GM21619 (cell line): ENCODE data around the gene NR5A2.

Experiments used
- ATAC-seq: cut with Tn5 transposase; IDR thresholded peaks from one replicate; pipeline ENCODE4 v1.9.1; 2021; ENCODE audit not compliant: unreplicated experiment

NR5A2 gene

DNA sequence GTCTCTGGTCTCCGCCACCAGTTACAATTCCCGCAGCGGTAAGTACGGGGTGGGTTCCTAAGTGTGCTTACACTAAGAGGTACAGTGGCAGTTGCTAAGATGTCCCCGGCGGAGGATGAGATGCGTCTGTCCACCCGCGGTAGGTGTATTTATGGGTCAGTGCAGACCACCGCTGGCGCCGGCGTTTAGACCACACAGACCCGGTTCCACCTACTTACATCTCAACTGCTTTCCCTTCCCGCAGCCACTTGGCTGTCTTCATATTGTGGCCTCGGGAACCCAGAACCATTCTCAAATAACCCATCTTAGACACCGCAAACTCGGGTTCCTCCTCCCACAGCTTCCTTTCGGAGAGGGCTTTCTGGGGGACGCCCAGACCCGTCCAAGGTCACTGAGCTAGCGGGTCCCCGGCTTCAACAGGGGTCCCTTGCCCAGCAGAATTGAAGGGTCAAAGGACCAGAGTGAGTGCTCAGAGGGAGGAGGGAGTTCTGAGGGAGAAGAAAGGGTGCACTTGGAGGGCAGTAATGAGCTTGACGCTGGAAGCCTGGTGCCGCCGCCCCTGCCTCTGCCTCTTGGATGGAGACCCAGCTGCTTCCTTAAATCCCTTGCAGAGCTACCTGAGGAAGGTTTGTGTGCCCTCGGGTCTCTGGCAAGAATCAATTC is 8.6 kb downstream of the NR5A2 start:
- ATAC-seq, result no peak

DNA sequence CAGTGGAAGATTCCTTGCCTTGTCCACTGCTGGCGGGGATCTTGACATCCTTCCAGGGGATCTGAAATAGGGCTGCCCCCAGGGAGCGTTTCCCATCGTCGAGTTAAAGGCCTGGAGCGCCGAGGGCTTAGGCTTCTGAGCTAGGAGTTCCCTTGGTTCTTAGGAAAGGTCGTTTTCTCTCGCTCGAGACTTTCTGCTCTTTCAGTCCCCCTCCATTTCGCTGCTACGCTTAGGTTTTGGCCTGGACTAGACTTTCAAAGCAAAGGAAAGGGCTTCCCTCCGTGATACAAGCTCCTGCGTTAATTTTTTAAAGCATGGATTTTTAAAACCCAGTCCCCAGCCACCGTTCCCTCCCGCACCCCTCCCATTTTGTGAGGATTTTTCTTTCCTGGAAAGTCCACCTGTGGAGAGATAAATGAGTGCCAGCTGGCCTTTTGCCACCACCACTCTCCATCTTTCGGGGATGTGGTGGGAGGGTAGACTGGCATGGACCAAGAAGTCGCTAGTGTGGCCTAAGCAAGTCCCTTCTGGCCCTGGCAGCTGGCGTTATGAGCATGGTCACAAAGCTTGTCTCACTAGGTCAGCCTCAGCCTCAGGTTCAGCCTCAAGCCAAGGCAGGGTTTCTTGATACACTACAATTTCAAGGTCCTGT is 9.2 kb downstream of the NR5A2 start:
- ATAC-seq, result no peak

DNA sequence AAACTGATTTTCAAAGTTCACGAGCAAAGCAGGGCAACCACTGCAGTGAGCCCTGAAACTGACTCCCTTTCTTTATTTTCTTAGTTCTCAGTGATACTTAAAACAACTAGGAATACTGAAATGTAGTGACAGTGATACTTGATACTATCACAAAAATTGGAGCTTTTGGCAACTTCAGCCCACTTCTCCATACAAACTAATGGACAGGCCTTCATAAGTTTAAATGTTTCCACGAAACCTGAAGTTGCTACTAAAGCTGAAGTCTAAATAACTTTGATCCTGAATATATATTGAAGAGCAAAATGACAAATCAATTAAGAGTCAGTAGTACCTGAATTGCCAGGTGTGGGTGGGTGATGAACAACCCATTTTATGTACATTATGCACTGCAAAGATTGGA is 10.0 kb downstream of the NR5A2 start:
- ATAC-seq, result no peak

DNA sequence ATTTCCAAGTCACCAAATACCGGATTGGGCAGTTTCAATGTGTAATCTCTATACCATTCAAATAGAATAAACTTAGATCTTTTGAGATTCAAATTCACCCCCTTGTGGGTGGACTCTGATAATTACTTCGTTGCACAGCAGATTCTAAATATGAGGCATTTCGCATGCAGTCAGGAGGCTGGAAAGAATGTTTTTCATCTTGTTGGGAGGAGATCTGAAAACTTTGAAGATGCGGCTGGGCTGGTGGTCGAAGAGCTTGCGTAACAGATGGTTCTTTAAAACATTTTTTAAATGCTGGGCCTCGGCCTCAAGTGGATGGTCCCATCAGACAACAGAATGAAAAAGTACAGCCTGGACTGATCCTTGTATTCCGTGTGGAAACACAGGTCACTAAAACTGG is 10.4 kb downstream of the NR5A2 start:
- ATAC-seq, result no peak

DNA sequence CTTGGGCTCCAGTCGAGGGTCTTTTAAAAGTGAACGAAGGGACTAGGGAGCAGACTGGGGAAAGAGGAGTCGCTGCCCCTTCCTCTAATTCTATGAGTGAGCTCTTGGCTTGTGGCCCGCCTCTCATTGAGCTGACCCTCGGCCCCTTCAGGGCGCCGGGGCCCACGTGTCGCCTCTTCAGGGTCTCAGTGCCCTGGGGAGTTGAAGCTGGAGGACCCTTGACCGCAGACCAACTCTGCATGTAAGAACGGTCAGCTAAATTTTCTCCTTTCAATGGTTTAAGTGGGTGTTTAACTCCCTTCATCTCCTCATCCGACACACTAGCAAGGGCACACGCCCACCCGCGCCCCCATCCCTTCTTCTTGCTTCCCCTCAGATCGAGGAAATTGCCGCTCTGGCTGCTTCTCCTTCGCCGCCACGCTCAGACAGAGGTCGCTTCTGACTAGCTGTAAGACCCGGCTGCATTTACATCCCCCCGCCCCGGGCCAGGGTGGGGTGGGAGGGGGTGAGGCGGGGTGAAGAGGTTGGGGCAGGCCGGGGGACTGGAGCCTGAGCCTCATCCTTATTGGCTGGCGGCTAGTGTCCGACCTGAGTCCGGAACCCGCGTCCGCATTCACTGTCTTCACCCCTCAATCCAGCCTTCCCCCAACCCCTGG is 10.9 kb downstream of the NR5A2 start:
- ATAC-seq, result no peak

DNA sequence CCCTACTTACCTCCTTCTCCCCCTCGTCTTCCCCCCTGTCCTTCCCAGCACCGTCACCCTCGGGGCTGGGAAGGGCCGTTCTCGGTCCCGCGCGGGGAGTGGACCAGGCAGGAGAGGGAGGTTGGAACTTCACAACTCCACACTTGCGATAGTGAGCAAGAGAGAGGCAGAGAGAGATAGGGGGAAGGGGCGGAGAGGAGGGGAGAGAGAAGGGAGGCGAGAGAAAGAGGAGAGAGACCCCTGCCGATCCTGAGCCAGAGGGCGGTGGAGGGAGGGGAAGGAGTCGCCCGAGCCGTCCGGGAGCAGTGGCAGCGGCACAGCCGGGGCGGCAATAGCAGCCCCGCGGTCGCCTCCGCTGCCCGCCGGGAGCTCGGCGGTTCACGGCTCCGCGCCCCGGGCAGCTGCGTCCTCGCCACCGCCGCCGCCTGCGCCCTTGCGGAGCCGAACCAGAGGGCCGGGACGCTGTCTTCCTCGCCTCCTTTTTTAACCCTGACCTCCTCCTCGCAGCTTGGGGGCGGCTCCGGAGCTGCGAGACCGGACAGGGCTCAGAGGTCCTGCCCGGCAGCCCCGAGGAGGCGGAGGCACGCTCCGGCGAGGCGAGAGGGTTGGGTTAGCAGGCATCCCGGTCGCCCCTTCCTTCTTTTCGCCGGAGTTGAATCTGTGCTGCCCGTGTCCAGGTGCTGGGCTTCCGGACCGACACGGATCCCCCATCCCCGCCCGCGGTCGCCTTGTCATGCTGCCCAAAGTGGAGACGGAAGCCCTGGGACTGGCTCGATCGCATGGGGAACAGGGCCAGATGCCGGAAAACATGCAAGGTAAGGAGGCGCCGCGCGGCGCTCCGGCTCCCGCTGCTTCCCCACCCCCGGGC is 11.7 kb downstream of the NR5A2 start:
- ATAC-seq, result no peak

DNA sequence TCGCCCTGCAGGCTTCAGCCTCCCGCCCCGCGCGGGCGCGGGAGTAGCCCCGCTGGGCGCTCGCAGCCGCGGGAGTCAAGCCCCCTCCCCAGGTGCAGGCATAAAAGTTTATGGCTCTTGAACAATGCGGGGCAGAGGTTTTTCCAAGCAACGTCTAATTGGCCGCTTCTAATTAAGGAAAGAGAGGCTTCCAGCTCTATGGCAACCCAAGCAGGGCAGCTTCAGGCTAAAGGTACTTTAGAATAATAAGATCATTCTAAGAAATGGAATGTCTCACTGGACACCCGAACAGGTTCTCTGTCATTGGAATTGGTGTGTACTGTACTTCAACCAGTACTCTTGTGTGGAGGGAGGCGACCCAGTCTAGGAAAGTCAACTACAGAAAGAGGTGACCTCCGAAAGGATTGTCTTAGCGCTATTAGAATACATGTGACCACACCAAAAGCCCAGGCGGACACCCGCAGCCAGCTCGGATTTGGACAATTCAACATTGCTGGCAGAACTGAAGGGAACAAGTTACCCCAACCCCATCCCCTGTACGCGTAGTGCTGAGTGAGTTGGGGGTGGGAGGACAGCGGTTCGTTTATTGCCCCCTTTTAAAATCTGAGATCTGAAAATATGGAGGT is 12.5 kb downstream of the NR5A2 start:
- ATAC-seq, result no peak

DNA sequence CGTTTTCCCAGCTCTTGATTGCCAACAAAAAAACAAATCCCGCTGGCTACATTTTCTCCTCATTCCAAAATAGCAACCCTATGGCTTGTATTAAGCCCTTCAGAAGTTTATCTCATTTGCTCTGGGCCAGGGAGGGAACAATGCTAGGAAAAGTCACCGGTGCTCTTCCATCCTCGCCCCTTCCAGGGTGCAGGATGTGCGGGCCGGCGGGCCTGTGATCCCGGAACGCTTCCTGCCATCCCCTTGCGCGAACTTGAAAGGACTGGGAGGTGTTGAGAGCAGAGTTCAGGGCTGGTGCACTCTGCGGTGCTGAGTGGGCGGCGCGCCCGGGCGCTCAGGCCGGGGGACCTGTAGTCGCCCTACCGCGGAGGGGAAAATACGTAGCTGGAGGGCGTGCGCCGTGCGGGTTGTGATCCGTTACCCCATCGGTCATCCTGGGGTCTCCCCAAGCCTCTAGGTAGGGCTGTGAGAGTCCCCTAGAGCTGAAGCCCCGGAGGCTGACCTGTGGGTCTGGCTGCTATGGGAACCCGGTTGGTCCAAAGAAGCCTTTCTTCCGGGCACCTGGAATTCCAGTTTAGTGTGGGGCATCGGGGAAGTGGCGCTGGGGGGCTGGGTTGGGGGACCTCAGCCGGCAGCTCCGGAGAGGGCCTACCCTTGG is 13.1 kb downstream of the NR5A2 start:
- no peak for ATAC-seq

DNA sequence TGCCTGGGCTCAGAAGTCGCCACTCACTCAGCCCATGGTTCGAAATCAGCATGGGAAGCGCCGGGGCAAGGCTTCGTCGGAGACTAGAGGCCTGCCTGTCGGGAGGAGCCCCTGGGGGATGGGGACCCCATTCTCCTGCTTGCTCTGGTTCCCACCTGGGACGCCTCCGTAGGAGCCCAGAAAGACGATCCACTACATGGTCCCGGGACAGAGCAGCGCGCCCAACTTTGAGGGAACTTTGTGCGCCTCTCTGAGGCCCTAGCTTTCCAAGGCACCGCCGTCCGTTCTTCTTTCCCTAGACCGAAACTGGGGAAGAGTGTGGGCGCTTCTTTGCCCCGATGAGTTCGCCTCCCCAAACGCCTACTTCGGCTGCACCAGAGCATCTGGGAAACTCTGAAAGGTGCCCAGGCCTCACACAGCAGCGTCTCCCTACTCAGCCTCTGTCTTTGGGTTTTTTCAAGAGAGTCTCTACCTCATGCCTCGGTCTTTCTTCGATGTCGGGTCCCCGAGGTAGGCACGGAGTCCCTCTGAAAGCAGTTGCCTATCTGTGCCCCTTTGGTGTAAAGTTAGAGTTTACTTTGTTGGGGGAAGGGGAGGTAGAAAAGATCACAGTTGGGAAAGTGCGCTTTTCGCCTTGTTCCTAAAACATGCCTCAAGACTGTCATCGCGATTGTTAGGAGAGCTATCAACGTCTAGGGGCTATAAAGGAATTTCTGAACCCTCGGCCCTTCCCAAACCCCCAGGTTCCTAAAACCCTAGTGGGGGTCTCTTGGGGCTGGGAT is 14.0 kb downstream of the NR5A2 start:
- no peak for ATAC-seq

DNA sequence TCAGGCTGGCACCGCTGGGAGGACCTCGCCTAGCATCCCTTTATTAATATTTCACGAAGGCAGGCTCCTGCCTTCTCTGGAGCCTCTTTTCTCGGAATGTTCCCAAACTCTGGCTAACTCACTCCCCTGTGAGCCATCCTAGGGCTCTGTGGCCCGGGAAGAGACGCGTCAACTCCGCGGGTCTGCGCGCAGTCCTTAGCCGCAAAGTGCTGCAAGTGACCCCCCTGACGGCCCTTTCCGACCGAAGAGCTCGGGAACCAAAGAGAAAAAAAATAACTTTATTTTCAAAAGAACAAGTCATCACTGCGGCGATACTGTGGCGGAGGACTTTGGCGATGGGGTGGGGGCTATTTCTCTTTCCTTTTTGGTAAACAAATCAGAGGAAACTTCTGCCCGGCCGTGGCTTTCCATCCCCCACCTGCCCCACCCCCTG is 14.6 kb downstream of the NR5A2 start:
- no peak for ATAC-seq

DNA sequence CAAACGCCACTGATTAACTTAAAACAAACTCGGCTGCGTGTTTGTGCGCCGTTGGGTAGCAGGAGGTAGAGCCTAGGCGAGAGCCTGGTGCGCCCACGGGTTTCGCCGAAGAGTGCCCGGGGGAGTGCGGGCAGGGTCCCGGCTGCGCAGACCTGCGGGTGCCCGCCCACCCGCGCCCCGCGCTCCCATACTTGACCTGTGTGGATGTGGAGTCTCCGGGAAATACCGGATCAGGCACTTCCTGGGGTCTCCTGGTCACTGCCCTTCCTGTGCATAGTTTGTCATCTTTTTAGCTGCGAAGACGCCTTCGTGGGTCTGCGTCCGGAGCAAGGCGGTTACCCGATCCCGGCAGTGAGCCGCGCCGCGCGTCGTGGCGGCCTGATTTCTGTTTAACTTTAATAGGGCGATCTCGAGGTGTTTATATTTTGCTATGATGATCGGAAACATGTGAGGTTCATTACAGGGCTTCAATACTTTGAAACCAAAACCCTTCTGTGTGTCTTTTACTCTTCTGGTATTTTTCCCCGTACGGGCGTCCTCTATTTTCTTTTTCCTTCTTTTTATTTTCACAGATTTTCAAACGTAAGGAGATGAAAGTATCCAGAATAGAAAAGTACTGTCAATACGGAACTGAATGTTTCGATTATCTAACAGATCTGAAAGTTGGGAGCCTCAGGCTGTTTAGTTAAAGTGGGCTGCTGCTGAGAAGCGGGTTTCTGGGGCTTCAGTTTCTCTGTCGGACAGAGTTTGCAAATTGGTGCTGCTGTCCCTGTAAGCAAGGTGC is 15.2 kb downstream of the NR5A2 start:
- ATAC-seq, result no peak

DNA sequence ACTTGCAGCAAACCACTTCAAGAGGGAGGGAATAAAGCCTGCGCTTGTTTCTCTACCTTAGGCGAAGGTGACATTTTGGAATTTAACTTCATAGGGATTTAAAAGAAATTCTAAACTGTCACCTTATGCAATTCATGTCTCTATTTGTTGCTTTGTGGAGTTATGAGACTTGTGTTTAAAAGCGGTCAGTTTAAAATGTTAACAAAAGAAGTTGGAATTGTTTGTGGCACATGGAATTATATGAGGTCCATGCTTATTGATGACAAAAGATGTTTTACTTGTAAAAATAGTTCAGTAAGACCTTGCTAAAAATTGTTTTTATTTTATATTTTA is 15.8 kb downstream of the NR5A2 start:
- no peak for ATAC-seq

DNA sequence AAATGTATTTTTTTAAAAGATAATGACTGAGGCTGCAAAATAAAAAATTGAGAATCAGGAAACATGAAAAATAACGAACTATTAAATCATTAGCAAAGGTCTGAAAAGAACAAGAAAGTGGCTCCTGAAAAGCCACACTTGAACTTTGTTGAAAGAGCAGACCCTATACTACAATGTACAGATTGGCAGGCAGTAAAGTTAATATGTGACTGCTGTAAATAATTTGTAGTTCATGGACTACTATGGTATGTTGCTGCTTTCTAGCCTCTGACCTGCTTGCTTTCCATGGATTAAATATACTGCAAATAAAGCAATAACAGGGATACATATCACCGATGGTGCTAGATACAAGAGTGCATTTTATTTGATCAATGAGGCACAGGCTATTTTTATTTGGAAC is 18.6 kb downstream of the NR5A2 start:
- ATAC-seq, result no peak

DNA sequence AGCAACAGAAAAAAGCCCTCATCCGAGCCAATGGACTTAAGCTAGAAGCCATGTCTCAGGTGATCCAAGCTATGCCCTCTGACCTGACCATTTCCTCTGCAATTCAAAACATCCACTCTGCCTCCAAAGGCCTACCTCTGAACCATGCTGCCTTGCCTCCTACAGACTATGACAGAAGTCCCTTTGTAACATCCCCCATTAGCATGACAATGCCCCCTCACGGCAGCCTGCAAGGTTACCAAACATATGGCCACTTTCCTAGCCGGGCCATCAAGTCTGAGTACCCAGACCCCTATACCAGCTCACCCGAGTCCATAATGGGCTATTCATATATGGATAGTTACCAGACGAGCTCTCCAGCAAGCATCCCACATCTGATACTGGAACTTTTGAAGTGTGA is 20.7 kb downstream of the NR5A2 start:
- ATAC-seq, result no peak

DNA sequence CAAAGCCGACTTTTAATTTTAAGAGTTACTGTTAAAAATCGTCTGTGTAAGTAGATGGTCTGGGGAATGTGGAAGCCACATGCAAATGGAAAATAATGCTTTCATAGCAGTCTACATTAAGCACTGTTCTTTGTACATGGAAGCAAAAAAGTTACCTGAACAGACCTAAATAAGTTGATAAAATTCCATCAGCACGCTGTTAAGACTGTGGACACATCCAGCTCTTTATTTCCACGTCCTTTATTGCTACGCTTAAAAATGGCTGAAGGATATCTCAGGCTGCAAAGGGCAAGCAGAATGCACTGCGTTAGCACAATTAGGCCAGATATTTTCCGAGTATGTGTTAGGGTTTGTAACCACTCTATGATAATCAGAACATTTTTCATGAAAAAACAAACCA is 22.3 kb downstream of the NR5A2 start:
- ATAC-seq, result no peak

DNA sequence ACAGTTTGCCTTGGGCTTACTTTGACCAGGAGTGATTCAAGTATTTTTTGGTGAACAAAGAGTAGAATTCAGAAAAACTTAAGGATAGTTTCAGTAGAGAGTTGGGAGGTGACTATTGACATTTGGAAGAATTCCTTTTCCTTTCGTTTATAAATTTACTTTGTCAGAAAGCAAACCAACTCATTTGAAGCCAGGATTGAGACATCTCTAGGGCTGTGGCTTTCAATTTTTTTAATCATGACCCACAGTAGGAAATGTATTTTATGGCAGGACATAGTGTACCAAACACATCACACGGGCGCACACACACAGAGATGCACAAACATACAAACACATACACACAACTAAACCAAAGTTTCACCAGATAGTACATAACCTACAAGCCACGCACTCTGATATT is 24.1 kb downstream of the NR5A2 start:
- no peak for ATAC-seq

DNA sequence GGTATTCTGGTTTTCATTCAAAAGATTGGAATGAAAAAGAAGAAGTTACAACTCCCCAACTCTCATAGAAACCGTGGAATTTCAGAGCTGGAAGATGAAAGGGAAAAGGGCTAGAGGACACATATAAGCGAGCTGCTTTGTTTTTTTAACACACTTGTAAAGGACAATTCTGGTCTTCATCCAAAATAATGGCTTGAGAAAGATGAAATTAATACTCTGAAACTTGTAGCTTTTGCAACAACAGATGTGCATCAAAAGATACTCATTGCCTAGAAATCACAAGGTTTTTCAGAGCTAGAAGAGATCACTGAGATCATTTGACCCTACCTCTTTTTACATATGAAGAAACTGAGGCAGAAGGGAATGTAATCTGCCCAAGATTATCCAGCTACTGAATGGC is 25.6 kb downstream of the NR5A2 start:
- no peak for ATAC-seq

DNA sequence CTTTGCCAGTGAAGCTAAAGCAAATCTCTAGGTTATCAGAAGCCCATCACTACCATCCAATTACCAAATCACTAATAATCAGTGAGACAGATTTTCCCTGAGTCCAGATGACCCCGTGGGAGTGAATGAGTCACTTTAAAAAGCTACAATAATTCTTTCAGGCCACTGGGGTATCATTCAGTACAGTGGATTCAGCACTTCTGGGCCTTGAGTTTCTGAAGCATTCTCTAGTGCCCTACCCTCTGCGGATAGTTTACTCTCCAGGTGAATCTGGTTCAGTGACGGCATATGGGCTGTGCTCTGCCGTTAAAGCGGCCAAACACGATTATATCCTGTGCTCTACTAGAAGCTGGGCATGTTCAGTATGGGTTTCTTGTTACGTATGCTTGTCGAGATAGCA is 26.1 kb downstream of the NR5A2 start:
- no peak for ATAC-seq

DNA sequence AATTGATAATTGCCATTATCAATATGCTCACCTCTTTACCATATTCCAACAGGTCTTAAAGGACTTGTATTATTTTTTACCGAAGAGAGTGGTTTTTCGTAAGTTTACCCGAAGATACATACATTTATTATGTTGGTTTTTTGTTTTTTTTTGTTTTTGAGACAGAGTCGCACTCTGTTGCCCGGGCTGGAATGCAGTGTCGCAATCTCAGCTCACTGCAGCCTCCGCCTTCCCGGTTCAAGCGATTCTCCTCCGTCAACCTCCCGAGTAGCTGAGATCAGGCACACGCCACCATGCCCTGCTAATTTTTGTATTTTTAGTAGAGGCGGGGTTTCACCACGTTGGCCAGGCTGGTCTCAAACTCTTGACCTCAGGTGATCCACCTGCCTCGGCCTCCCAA is 30.8 kb downstream of the NR5A2 start:
- no peak for ATAC-seq
